SK-N-SH (cell line): ENCODE measurements around the gene VAPB. TPM values are rescaled to one million over a fixed set of nuclear protein-coding genes. Genes with fewer than 3 reads are reported as not detected.

Experiments used
- CTCF ChIA-PET: fragments of 300-600, 350-600 bp; formaldehyde crosslinking; extraction: SDS; loops from one replicate; lab custom pipeline; 2021; lab: Yijun Ruan, JAX
- POLR2A ChIA-PET: fragments of 350-600 bp; sonication (Branson Sonifier 250); formaldehyde crosslinking; extraction: SDS; loops from one replicate; lab custom pipeline; 2020; ENCODE audit warnings: antibody characterized with exemption, inconsistent platforms; lab: Yijun Ruan, JAX
- DNase-seq: peaks from one replicate; pipeline ENCODE4 v3.0.0; 2012
- H2AFZ ChIP-seq: fragments of 200-600 bp; sonication (generic); 2 replicates; pipeline ENCODE4 v1.8.1; 2016; ENCODE audit warnings: antibody characterized with exemption, mild to moderate bottlenecking, low read depth
- H3F3A ChIP-seq: fragments of 200-600 bp; sonication (generic); replicated peaks from 2 replicates; pipeline ENCODE3; 2016; ENCODE audit warnings: antibody characterized with exemption, mild to moderate bottlenecking; ENCODE audit not compliant: insufficient read depth
- H3K27ac ChIP-seq, 2 experiments: fragments of 200-500 bp in 1 of 2; fragments of 200-600 bp in 1 of 2; sonication (Bioruptor generic) in 1 of 2; sonication (generic), shearing (Covaris generic) in 1 of 2; 2 replicates each; pipeline versions ENCODE4 v1.5.1 to v1.6.1; 2014 to 2016; ENCODE audit warnings: low read depth in 2 of 2, inconsistent platforms in 1 of 2, low read length in 1 of 2, mild to moderate bottlenecking in 1 of 2, mixed read lengths in 1 of 2
- H3K27me3 ChIP-seq: fragments of 200-600 bp; sonication (generic), shearing (Covaris generic); 2 replicates; pipeline ENCODE4 v1.6.1; 2016; ENCODE audit warnings: mixed run types; ENCODE audit not compliant: insufficient read depth
- H3K36me3 ChIP-seq, 2 experiments: fragments of 200-500 bp in 1 of 2; fragments of 200-600 bp in 1 of 2; sonication (Bioruptor generic) in 1 of 2; sonication (generic) in 1 of 2; replicated peaks in 1 of 2; 2 replicates each; pipeline versions ENCODE3 to v1.5.1; 2014 to 2016; ENCODE audit warnings: low read length in 1 of 2, mild to moderate bottlenecking in 1 of 2; ENCODE audit not compliant: insufficient read depth in 2 of 2, control insufficient read depth in 1 of 2
- H3K4me1 ChIP-seq, 2 experiments: fragments of 200-500 bp in 1 of 2; fragments of 200-600 bp in 1 of 2; sonication (Bioruptor generic) in 1 of 2; sonication (generic), shearing (Covaris generic) in 1 of 2; 2 replicates each; pipeline versions ENCODE4 v1.5.1 to v1.6.1; 2014 to 2016; ENCODE audit warnings: low read depth in 1 of 2, low read length in 1 of 2, mixed run types in 1 of 2; ENCODE audit not compliant: insufficient read depth in 2 of 2, control insufficient read depth in 1 of 2
- H3K4me2 ChIP-seq: fragments of 200-600 bp; sonication (generic), shearing (Covaris generic); 2 replicates; pipeline ENCODE4 v1.6.1; 2017; ENCODE audit warnings: mixed run types
- H3K4me3 ChIP-seq, 2 experiments: fragments of 200-500 bp in 1 of 2; fragments of 200-600 bp in 1 of 2; sonication (Bioruptor generic) in 1 of 2; sonication (generic), shearing (Covaris generic) in 1 of 2; 2 replicates each; pipeline versions ENCODE4 v1.5.1 to v1.8.1; 2014 to 2016; ENCODE audit warnings: low read depth in 2 of 2, inconsistent platforms in 1 of 2, low read length in 1 of 2, mild to moderate bottlenecking in 1 of 2, mixed read lengths in 1 of 2, moderate library complexity in 1 of 2
- H3K79me2 ChIP-seq: fragments of 200-600 bp; sonication (generic); 2 replicates; pipeline ENCODE4 v1.8.1; 2017; ENCODE audit warnings: mild to moderate bottlenecking; ENCODE audit not compliant: insufficient read depth
- H3K9ac ChIP-seq: fragments of 200-600 bp; sonication (generic); 2 replicates; pipeline ENCODE4 v1.6.1; 2017; ENCODE audit warnings: mixed run types
- H3K9me2 ChIP-seq: fragments of 200-600 bp; sonication (generic); 2 replicates; pipeline ENCODE4 v1.6.1; 2017; ENCODE audit warnings: mixed run types
- H3K9me3 ChIP-seq: fragments of 200-600 bp; sonication (generic); 2 replicates; pipeline ENCODE4 v1.6.1; 2017; ENCODE audit warnings: mixed run types, mild to moderate bottlenecking, moderate library complexity
- H4K20me1 ChIP-seq: fragments of 200-600 bp; sonication (generic); 2 replicates; pipeline ENCODE4 v1.6.1; 2017; ENCODE audit warnings: mild to moderate bottlenecking, mixed run types; ENCODE audit not compliant: insufficient read depth
- CHD2 ChIP-seq: fragments of 150-350 bp; IDR thresholded peaks from 2 replicates; pipeline ENCODE4 v1.6.1; 2018; ENCODE audit warnings: low read length; ENCODE audit not compliant: partially characterized antibody
- ELF1 ChIP-seq: IDR thresholded peaks from 2 replicates; pipeline ENCODE4 v1.4.0; 2012
- EP300 ChIP-seq, 2 experiments: IDR thresholded peaks; 2 replicates each; pipeline versions ENCODE4 v1.4.0 to v1.6.1; 2012; ENCODE audit warnings: borderline replicate concordance in 1 of 2, low read depth in 1 of 2, low read length in 1 of 2
- FOSL2 ChIP-seq: IDR thresholded peaks from 2 replicates; pipeline ENCODE4 v1.4.0; 2012; ENCODE audit warnings: low read depth, mild to moderate bottlenecking, moderate library complexity, borderline replicate concordance
- GABPA ChIP-seq: IDR thresholded peaks from 2 replicates; pipeline ENCODE4 v1.4.0; 2012; ENCODE audit warnings: low read depth, mild to moderate bottlenecking
- GATA2 ChIP-seq: sonication (generic); formaldehyde crosslinking; IDR thresholded peaks from 2 replicates; pipeline ENCODE4 v1.5.0; 2020; ENCODE audit warnings: mild to moderate bottlenecking, missing genetic modification reagents
- JUND ChIP-seq: IDR thresholded peaks from 2 replicates; pipeline ENCODE4 v1.4.0; 2012
- POLR2AphosphoS5 ChIP-seq: IDR thresholded peaks from 2 replicates; pipeline ENCODE4 v1.6.1; 2012; ENCODE audit warnings: low read depth, low read length
- RAD21 ChIP-seq: IDR thresholded peaks from 2 replicates; pipeline ENCODE4 v1.6.1; 2012; ENCODE audit warnings: mild to moderate bottlenecking, low read length
- RCOR1 ChIP-seq: fragments of 150-350 bp; IDR thresholded peaks from 2 replicates; pipeline ENCODE4 v1.6.1; 2017; ENCODE audit warnings: antibody characterized with exemption, low read length
- RFX5 ChIP-seq: IDR thresholded peaks from 2 replicates; pipeline ENCODE4 v1.6.1; 2012; ENCODE audit warnings: mild to moderate bottlenecking, improper control_type of control experiment, low read length
- RXRA ChIP-seq: IDR thresholded peaks from 2 replicates; pipeline ENCODE4 v1.4.0; 2012; ENCODE audit warnings: low read depth, mild to moderate bottlenecking, borderline replicate concordance
- TEAD4 ChIP-seq: IDR thresholded peaks from 2 replicates; pipeline ENCODE4 v1.4.0; 2012; ENCODE audit warnings: mild to moderate bottlenecking, borderline replicate concordance; ENCODE audit not compliant: insufficient read depth
- WGBS: methylation state at CpG from one replicate; pipeline ENCODE4 v1.1.6; 2017; ENCODE audit warnings: low lambda C conversion rate; 5-methylcytosine and 5-hydroxymethylcytosine counted together
- polyA plus RNA-seq, 3 experiments: library from polyadenylated mRNA; depleted of rRNA; stranded (reverse); fragments of >200 nt; gene quantifications; 2 replicates each; pipeline ENCODE4 v1.2.3, GENCODE V29; 2012
- TF ChIP-seq, protein P1 (sequence below): IDR thresholded peaks from 2 replicates; pipeline ENCODE4 v1.4.0; 2012; ENCODE audit warnings: low read depth
- TF ChIP-seq, protein P2 (sequence below): IDR thresholded peaks from 2 replicates; pipeline ENCODE4; 2012

The VAPB gene
- polyA plus RNA-seq, 1 of the 3 experiments (the other 2 are of a cell fraction), result 16.9 TPM

DNA sequence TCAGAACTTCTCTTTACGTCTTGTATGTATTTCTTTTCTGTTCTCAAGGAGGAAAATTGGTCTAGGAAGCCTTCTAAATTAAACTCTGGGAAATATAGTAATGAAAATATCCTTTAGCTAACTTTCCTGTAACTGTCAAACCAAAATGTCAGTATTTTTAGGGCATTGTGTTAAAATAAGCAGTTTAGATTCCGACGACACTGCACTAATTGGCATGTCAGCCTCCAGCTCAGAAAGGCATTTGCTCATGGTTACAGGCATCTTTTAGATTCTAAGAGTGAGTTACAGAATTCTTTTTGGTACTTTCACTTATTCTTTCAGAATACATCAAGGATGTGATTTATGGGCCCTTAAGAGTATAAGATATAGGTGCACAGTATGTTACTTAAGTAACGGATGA, 26.1 kb upstream of the VAPB start:
- Histone ChIP-seq H3K9me3 (no peaks in the 10 kb centered on the region), H3K79me2 (no peaks in the 10 kb centered on the region; the same call in 1 of the 2 replicates), H3K27me3 (no peaks in the 10 kb centered on the region), H3F3A (peaks cover 9% of the 10 kb centered on the region), H3K9me2 (no peaks in the 10 kb centered on the region), H3K4me3 (no peak overlapping the region), H3K36me3 (peaks cover 65 to 68% of the 10 kb centered on the region in 2 experiments), H3K27ac (no peak overlapping the region), H4K20me1 (no peaks in the 10 kb centered on the region), H3K9ac (no peak overlapping the region), H2AFZ (no peak overlapping the region), H3K4me1 (peaks cover 5 to 17% of the 10 kb centered on the region in 2 experiments; a peak in 2 of 4 replicates), H3K4me2 (no peak overlapping the region)
- ChIA-PET POLR2A (no interaction called here), CTCF (no interaction called here)
- no peak for DNase-seq
- TF ChIP-seq, protein P1, sequence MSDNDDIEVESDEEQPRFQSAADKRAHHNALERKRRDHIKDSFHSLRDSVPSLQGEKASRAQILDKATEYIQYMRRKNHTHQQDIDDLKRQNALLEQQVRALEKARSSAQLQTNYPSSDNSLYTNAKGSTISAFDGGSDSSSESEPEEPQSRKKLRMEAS, result no peak
- no peak for TF ChIP-seq RXRA
- TF ChIP-seq RFX5, result no peak
- no peak for TF ChIP-seq GATA2
- no peak for TF ChIP-seq FOSL2
- no peak for TF ChIP-seq RCOR1
- 94% methylated on average over 4 of the region's 4 CpGs for WGBS

DNA sequence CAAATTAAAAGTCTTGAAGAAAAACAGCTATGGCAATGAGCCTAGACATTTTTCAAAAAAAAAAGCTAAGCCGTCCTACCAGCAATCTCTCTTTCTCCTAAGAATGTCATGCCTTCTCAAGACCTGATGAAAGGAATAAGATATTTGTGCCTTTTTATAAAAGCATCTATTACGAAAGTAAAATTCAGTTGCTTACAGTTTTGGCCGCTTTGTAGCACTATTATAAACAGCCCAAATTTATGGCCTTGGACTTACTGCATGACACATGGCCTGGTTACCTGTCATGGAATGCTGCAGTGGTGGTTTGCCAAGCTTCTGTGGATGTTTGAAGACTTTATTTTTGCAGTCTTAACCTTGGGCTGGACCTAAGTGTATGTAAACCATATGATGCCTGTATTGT, 22.2 kb upstream of the VAPB start:
- no peaks in the 10 kb centered on the region for H3K4me1 ChIP-seq
- TF ChIP-seq CHD2 (no peak), TEAD4 (no peak), ELF1 (no peak), JUND (no peak), RFX5 (no peak), EP300 (IDR thresholded peaks at IDR 0.05; ENCODE audit: borderline replicate concordance in 1 of 2, low read depth in 1 of 2, low read length in 1 of 2) (no peak), POLR2AphosphoS5 (no peak), RAD21 (no peak), GABPA (no peak)
- TF ChIP-seq, protein P2, sequence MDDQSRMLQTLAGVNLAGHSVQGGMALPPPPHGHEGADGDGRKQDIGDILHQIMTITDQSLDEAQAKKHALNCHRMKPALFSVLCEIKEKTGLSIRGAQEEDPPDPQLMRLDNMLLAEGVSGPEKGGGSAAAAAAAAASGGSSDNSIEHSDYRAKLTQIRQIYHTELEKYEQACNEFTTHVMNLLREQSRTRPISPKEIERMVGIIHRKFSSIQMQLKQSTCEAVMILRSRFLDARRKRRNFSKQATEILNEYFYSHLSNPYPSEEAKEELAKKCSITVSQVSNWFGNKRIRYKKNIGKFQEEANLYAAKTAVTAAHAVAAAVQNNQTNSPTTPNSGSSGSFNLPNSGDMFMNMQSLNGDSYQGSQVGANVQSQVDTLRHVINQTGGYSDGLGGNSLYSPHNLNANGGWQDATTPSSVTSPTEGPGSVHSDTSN, result no peak
- H3K4me2 ChIP-seq, result no peak overlapping the region
- no peak overlapping the region for H3K9ac ChIP-seq
- no peaks in the 10 kb centered on the region for H3K9me3 ChIP-seq
- peaks cover 37 to 42% of the 10 kb centered on the region in 2 experiments for H3K36me3 ChIP-seq
- no peaks in the 10 kb centered on the region for H4K20me1 ChIP-seq
- WGBS, result 97% methylated on average over 3 of the region's 3 CpGs
- ChIA-PET CTCF (no interaction called here), POLR2A (no interaction called here)
- H3K4me3 ChIP-seq, result no peak overlapping the region
- no peaks in the 10 kb centered on the region for H3K79me2 ChIP-seq
- peaks cover 15% of the 10 kb centered on the region for H3F3A ChIP-seq
- no peak overlapping the region for H2AFZ ChIP-seq
- H3K27ac ChIP-seq, result no peak overlapping the region
- DNase-seq, result no peak
- H3K27me3 ChIP-seq, result no peaks in the 10 kb centered on the region
- H3K9me2 ChIP-seq, result no peaks in the 10 kb centered on the region
